GM18909 (cell line): Measurements from ENCODE around the gene TMEM30B.
A peak's percentile ranks its signal among the peaks of the same experiment; 100 is the strongest.

Experiments used
- ATAC-seq: cut with Tn5 transposase; IDR thresholded peaks from one replicate; pipeline ENCODE4 v1.9.1; 2021; ENCODE audit warnings: mild to moderate bottlenecking; ENCODE audit not compliant: unreplicated experiment, poor library complexity

Gene TMEM30B

GRCh38 chr14:61269321-61270083, 11.6 kb downstream of the TMEM30B start:
- peak; percentile 84 for ATAC-seq

GRCh38 chr14:61268812-61269211, 12.3 kb downstream of the TMEM30B start:
- no peak for ATAC-seq

GRCh38 chr14:61266891-61267740, 14.0 kb downstream of the TMEM30B start:
- no peak for ATAC-seq

GRCh38 chr14:61266436-61266835, 14.7 kb downstream of the TMEM30B start:
- no peak for ATAC-seq

GRCh38 chr14:61264651-61265050, 16.5 kb downstream of the TMEM30B start:
- no peak for ATAC-seq

- no peak for ATAC-seq
Observed at GRCh38 chr14:61264010-61264571, 17.0 kb downstream of the TMEM30B start.

GRCh38 chr14:61262082-61262481, 19.1 kb downstream of the TMEM30B start:
- ATAC-seq, result no peak

- ATAC-seq, result no peak
Observed at GRCh38 chr14:61260939-61261776, 20.0 kb downstream of the TMEM30B start.

- ATAC-seq, result no peak
Observed at GRCh38 chr14:61258985-61259384, 22.2 kb downstream of the TMEM30B start.

- ATAC-seq, result no peak
Observed at GRCh38 chr14:61257469-61258057, 23.6 kb downstream of the TMEM30B start.

- no peak for ATAC-seq
Observed at GRCh38 chr14:61256826-61257468, 24.2 kb downstream of the TMEM30B start.

GRCh38 chr14:61255968-61256367, 25.2 kb downstream of the TMEM30B start:
- no peak for ATAC-seq

- no peak for ATAC-seq
Observed at GRCh38 chr14:61254808-61255526, 26.2 kb downstream of the TMEM30B start.

GRCh38 chr14:61253064-61253738, 27.9 kb downstream of the TMEM30B start:
- ATAC-seq, result no peak

- peak; percentile 96 for ATAC-seq
Observed at GRCh38 chr14:61252369-61253063, 28.6 kb downstream of the TMEM30B start.

GRCh38 chr14:61250063-61250462, 31.1 kb downstream of the TMEM30B start:
- ATAC-seq, result no peak

GRCh38 chr14:61247935-61248334, 33.2 kb downstream of the TMEM30B start:
- ATAC-seq, result no peak

GRCh38 chr14:61246721-61247120, 34.4 kb downstream of the TMEM30B start:
- ATAC-seq, result no peak
